HCT116 (cell line): ENCODE results near the gene KHDRBS2. TPM values are rescaled to one million over a fixed set of nuclear protein-coding genes. Genes with fewer than 3 reads are reported as not detected.

ENCODE experiments used
- ATAC-seq: fragments of 200-7000 bp; cut with Tn5 transposase; 2 replicates; pipeline ENCODE4 v1.9.1; 2020; ENCODE audit warnings: mild to moderate bottlenecking, moderate library complexity
- BruUV-seq: library from RNA; stranded (reverse); fragments of 400-500 nt; replicated peaks from 2 replicates; lab custom pipeline; 2021; lab: Mats Ljungman, UMichigan
- CTCF ChIA-PET: fragments of 300-600 bp; sonication (Branson Sonifier 250); formaldehyde crosslinking; loops from one replicate; lab custom pipeline; 2021; ENCODE audit warnings: antibody characterized with exemption; lab: Charles Lee
- POLR2A ChIA-PET: fragments of 300-600, 350-600 bp; sonication (Branson Sonifier 250); formaldehyde crosslinking; loops from one replicate; lab custom pipeline; 2021; ENCODE audit warnings: antibody characterized with exemption; lab: Charles Lee
- RAD21 ChIA-PET, 2 experiments: fragments of 300-600 bp; sonication (Branson Sonifier 250); formaldehyde crosslinking; loops; one replicate each; lab custom pipeline; 2023; ENCODE audit warnings: low total read pairs in 2 of 2; ENCODE audit not compliant: uncharacterized antibody in 2 of 2, unreplicated experiment in 2 of 2, low non-redundant PET in 1 of 2; lab: Charles Lee
- DNase-seq: peaks from one replicate; pipeline ENCODE4 v3.0.0-alpha.2; 2010; ENCODE audit warnings: low read depth, low spot score
- H2AFZ ChIP-seq: fragments of 200-600 bp; shearing (Covaris generic), sonication (generic); 2 replicates; pipeline ENCODE4 v1.6.1; 2017; ENCODE audit warnings: low read depth, mixed run types, mixed read lengths, antibody characterized with exemption, low read length; ENCODE audit not compliant: poor library complexity, severe bottlenecking
- H3K27ac ChIP-seq: 2 replicates; pipeline ENCODE4 v1.5.1; 2012; ENCODE audit warnings: low read depth, low read length
- H3K27me3 ChIP-seq: fragments of 200-600 bp; sonication (generic); 2 replicates; pipeline ENCODE4 v1.6.1; 2016; ENCODE audit warnings: mixed run types, low read length, mixed read lengths; ENCODE audit not compliant: insufficient read depth
- H3K36me3 ChIP-seq, 2 experiments: fragments of 200-500 bp in 1 of 2; fragments of 200-600 bp in 1 of 2; sonication (Bioruptor generic) in 1 of 2; sonication (generic) in 1 of 2; 2 replicates each; pipeline versions ENCODE4 v1.5.1 to v1.6.1; 2014 to 2016; ENCODE audit warnings: low read length in 2 of 2, inconsistent platforms in 1 of 2, mixed read lengths in 1 of 2, mixed run types in 1 of 2; ENCODE audit not compliant: insufficient read depth in 2 of 2, control insufficient read depth in 1 of 2
- H3K4me1 ChIP-seq, 2 experiments: fragments of 200-600 bp in 1 of 2; sonication (generic) in 1 of 2; 2 replicates each; pipeline versions ENCODE4 v1.5.1 to v1.6.1; 2012 to 2017; ENCODE audit warnings: low read length in 2 of 2, inconsistent platforms in 1 of 2, mild to moderate bottlenecking in 1 of 2, mixed read lengths in 1 of 2, mixed run types in 1 of 2, moderate library complexity in 1 of 2; ENCODE audit not compliant: insufficient read depth in 2 of 2, control insufficient read depth in 1 of 2
- H3K4me2 ChIP-seq: fragments of 200-600 bp; sonication (generic); 2 replicates; pipeline ENCODE4 v1.6.1; 2017; ENCODE audit warnings: mixed run types, low read length, mixed read lengths
- H3K4me3 ChIP-seq, 2 experiments: fragments of 200-600 bp in 1 of 2; sonication (generic) in 1 of 2; replicated peaks in 1 of 2; 2 replicates each; pipeline ENCODE4 v1.5.1; 2011 to 2016; ENCODE audit warnings: low read length in 2 of 2, control low read depth in 1 of 2, low read depth in 1 of 2, mild to moderate bottlenecking in 1 of 2, mixed read lengths in 1 of 2, mixed run types in 1 of 2
- H3K79me2 ChIP-seq: fragments of 200-600 bp; sonication (generic); 2 replicates; pipeline ENCODE4 v1.6.1; 2017; ENCODE audit warnings: mild to moderate bottlenecking, mixed run types, low read length, moderate library complexity, mixed read lengths; ENCODE audit not compliant: insufficient read depth
- H3K9ac ChIP-seq: fragments of 200-600 bp; sonication (generic); 2 replicates; pipeline ENCODE4 v1.6.1; 2016; ENCODE audit warnings: low read length, mixed read lengths
- H3K9me2 ChIP-seq: fragments of 200-600 bp; sonication (generic), shearing (Covaris generic); 2 replicates; pipeline ENCODE4 v1.6.1; 2017; ENCODE audit warnings: mixed run types, mild to moderate bottlenecking, moderate library complexity; ENCODE audit not compliant: insufficient read depth
- H3K9me3 ChIP-seq, 2 experiments: fragments of 200-500 bp in 1 of 2; fragments of 200-600 bp in 1 of 2; sonication (Bioruptor generic) in 1 of 2; sonication (generic) in 1 of 2; 2 replicates each; pipeline ENCODE4 v1.6.1; 2014 to 2017; ENCODE audit warnings: low read length in 2 of 2, mixed read lengths in 2 of 2, inconsistent platforms in 1 of 2, low read depth in 1 of 2, mild to moderate bottlenecking in 1 of 2, mixed run types in 1 of 2, moderate library complexity in 1 of 2; ENCODE audit not compliant: control insufficient read depth in 1 of 2, insufficient read depth in 1 of 2
- H4K20me1 ChIP-seq: fragments of 200-600 bp; sonication (generic), shearing (Covaris generic); 2 replicates; pipeline ENCODE4 v1.6.1; 2017; ENCODE audit warnings: mixed run types, mild to moderate bottlenecking, moderate library complexity; ENCODE audit not compliant: insufficient read depth
- CBX3 ChIP-seq: IDR thresholded peaks from 2 replicates; pipeline ENCODE4 v1.6.1; 2012; ENCODE audit warnings: low read depth
- CEBPB ChIP-seq: IDR thresholded peaks from 2 replicates; pipeline ENCODE4 v1.6.1; 2012; ENCODE audit warnings: low read depth
- EGR1 ChIP-seq: IDR thresholded peaks from 2 replicates; pipeline ENCODE4 v1.6.1; 2012; ENCODE audit warnings: low read depth
- EZH2phosphoT487 ChIP-seq: fragments of 200-600 bp; IDR thresholded peaks from 2 replicates; pipeline ENCODE4 v1.6.1; 2018; ENCODE audit warnings: antibody characterized with exemption, borderline replicate concordance
- FOSL1 ChIP-seq: IDR thresholded peaks from 2 replicates; pipeline ENCODE4 v1.6.1; 2012; ENCODE audit warnings: low read depth
- JUND ChIP-seq: IDR thresholded peaks from 2 replicates; pipeline ENCODE4 v1.6.1; 2012
- POLR2A ChIP-seq: IDR thresholded peaks from 2 replicates; pipeline ENCODE4 v1.7.0; 2011; ENCODE audit warnings: borderline replicate concordance; ENCODE audit not compliant: insufficient read depth, insufficient read length; ENCODE audit errors: extremely low read depth
- SIN3A ChIP-seq: IDR thresholded peaks from 2 replicates; pipeline ENCODE4 v1.6.1; 2012; ENCODE audit warnings: low read depth
- SRF ChIP-seq: IDR thresholded peaks from 2 replicates; pipeline ENCODE4 v1.6.1; 2012; ENCODE audit warnings: low read depth
- ZFX ChIP-seq: fragments of 450-650 bp; IDR thresholded peaks from 2 replicates; pipeline ENCODE4 v1.6.1; 2017
- intact Hi-C: fragments of 100-400 bp; cut with micrococcal nuclease; formaldehyde crosslinking; loops from 2 replicates; pipeline ENCODE4 v1.10.0; 2022
- total RNA-seq: library from RNA; stranded (reverse); gene quantifications from one replicate; pipeline ENCODE4 v1.2.1, GENCODE V29; 2021; ENCODE audit not compliant: unreplicated experiment
- TF ChIP-seq, protein P1 (sequence below), 3 experiments: fragments of 200-600 bp in 1 of 3; sonication (generic) in 1 of 3; IDR thresholded peaks in 2 of 3; conservative IDR thresholded peaks in 1 of 3; 2 replicates each; pipeline ENCODE4 v1.5.1; 2012 to 2017; ENCODE audit warnings: low read depth in 2 of 3, low read length in 2 of 3, antibody characterized with exemption in 1 of 3, borderline replicate concordance in 1 of 3, control low read depth in 1 of 3, mild to moderate bottlenecking in 1 of 3, mixed read lengths in 1 of 3, mixed run types in 1 of 3, moderate library complexity in 1 of 3; ENCODE audit not compliant: insufficient read depth in 1 of 3
- TF ChIP-seq, protein P2 (sequence below): IDR thresholded peaks from 2 replicates; pipeline ENCODE4 v1.6.1; 2012; ENCODE audit warnings: low read depth
- TF ChIP-seq, protein P3 (sequence below): IDR thresholded peaks from 2 replicates; pipeline ENCODE4 v1.6.1; 2011; ENCODE audit warnings: mild to moderate bottlenecking, low read length, moderate library complexity; ENCODE audit not compliant: insufficient replicate concordance; ENCODE audit errors: extremely low read depth

The KHDRBS2 gene
- total RNA-seq, 1 experiment from 2014 or later, result not detected

DNA sequence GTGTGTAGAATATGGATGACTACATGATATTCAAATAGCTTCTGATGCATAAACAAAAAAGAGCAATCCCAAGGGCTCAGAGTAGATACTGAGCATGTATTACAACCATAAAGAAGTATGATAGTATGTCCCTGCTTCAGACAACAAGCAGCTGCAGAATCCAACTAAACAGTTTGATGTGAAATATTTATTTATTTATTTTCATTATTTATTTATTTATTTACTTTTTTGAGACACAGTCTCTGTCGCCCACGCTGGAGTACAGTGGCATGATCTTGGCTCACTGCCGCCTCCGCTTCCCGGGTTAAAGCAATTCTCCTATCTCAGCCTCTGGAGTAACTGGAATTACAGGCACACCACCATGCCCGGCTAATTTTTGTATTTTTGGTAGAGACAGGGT lies 384.3 kb downstream of the KHDRBS2 start:
- BruUV-seq, result no TSS peak
- H3K4me1 ChIP-seq, result no peaks in the 10 kb centered on the region
- DNase-seq (no peak), ATAC-seq (no peak)
- POLR2A ChIA-PET, result no interaction called here
- no peaks in the 10 kb centered on the region for H3K36me3 ChIP-seq
- no peaks in the 10 kb centered on the region for H3K79me2 ChIP-seq
- no peaks in the 10 kb centered on the region for H3K27me3 ChIP-seq
- no peak overlapping the region for H3K4me3 ChIP-seq
- no peaks in the 10 kb centered on the region for H3K9me2 ChIP-seq
- CTCF ChIA-PET, result no interaction called here
- intact Hi-C loops, result no loop called here
- H3K9ac ChIP-seq, result no peak overlapping the region
- no peak overlapping the region for H3K27ac ChIP-seq
- TF ChIP-seq SIN3A (no peak), JUND (no peak), FOSL1 (no peak), POLR2A (no peak), CEBPB (no peak), CBX3 (no peak), EGR1 (no peak), SRF (no peak), ZFX (no peak), EZH2phosphoT487 (no peak)
- TF ChIP-seq, protein P1, sequence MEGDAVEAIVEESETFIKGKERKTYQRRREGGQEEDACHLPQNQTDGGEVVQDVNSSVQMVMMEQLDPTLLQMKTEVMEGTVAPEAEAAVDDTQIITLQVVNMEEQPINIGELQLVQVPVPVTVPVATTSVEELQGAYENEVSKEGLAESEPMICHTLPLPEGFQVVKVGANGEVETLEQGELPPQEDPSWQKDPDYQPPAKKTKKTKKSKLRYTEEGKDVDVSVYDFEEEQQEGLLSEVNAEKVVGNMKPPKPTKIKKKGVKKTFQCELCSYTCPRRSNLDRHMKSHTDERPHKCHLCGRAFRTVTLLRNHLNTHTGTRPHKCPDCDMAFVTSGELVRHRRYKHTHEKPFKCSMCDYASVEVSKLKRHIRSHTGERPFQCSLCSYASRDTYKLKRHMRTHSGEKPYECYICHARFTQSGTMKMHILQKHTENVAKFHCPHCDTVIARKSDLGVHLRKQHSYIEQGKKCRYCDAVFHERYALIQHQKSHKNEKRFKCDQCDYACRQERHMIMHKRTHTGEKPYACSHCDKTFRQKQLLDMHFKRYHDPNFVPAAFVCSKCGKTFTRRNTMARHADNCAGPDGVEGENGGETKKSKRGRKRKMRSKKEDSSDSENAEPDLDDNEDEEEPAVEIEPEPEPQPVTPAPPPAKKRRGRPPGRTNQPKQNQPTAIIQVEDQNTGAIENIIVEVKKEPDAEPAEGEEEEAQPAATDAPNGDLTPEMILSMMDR (IDR thresholded peaks at IDR 0.05 in 2 of 3, conservative IDR thresholded peaks at IDR 0.05 in 1 of 3; ENCODE audit: borderline replicate concordance in 1 of 3, insufficient read depth in 1 of 3, low read depth in 2 of 3, low read length in 2 of 3), result no peak
- TF ChIP-seq, protein P2, sequence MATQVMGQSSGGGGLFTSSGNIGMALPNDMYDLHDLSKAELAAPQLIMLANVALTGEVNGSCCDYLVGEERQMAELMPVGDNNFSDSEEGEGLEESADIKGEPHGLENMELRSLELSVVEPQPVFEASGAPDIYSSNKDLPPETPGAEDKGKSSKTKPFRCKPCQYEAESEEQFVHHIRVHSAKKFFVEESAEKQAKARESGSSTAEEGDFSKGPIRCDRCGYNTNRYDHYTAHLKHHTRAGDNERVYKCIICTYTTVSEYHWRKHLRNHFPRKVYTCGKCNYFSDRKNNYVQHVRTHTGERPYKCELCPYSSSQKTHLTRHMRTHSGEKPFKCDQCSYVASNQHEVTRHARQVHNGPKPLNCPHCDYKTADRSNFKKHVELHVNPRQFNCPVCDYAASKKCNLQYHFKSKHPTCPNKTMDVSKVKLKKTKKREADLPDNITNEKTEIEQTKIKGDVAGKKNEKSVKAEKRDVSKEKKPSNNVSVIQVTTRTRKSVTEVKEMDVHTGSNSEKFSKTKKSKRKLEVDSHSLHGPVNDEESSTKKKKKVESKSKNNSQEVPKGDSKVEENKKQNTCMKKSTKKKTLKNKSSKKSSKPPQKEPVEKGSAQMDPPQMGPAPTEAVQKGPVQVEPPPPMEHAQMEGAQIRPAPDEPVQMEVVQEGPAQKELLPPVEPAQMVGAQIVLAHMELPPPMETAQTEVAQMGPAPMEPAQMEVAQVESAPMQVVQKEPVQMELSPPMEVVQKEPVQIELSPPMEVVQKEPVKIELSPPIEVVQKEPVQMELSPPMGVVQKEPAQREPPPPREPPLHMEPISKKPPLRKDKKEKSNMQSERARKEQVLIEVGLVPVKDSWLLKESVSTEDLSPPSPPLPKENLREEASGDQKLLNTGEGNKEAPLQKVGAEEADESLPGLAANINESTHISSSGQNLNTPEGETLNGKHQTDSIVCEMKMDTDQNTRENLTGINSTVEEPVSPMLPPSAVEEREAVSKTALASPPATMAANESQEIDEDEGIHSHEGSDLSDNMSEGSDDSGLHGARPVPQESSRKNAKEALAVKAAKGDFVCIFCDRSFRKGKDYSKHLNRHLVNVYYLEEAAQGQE, result no peak
- TF ChIP-seq, protein P3, sequence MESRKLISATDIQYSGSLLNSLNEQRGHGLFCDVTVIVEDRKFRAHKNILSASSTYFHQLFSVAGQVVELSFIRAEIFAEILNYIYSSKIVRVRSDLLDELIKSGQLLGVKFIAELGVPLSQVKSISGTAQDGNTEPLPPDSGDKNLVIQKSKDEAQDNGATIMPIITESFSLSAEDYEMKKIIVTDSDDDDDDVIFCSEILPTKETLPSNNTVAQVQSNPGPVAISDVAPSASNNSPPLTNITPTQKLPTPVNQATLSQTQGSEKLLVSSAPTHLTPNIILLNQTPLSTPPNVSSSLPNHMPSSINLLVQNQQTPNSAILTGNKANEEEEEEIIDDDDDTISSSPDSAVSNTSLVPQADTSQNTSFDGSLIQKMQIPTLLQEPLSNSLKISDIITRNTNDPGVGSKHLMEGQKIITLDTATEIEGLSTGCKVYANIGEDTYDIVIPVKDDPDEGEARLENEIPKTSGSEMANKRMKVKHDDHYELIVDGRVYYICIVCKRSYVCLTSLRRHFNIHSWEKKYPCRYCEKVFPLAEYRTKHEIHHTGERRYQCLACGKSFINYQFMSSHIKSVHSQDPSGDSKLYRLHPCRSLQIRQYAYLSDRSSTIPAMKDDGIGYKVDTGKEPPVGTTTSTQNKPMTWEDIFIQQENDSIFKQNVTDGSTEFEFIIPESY, result no peak
- RAD21 ChIA-PET, result no interaction called here
- H4K20me1 ChIP-seq, result no peaks in the 10 kb centered on the region
- no peak overlapping the region for H2AFZ ChIP-seq
- no peak overlapping the region for H3K4me2 ChIP-seq
- H3K9me3 ChIP-seq, result peaks cover 9 to 10% of the 10 kb centered on the region in 2 experiments; a peak in 2 of 4 replicates
